Limb (tissue), 2 donors: Measurements from ENCODE around the gene UBR2.
"Not testable (repeated sequence)": the region's sequence is repeated elsewhere in the genome, so short reads cannot be mapped to it uniquely, and the experiment has no call there.

ENCODE experiments used
- DNase-seq, 2 donors: peaks; one replicate each; pipeline ENCODE4 v3.0.0-alpha.2; 2016; ENCODE audit errors: extremely low spot score in 2 of 2

Gene UBR2

DNA sequence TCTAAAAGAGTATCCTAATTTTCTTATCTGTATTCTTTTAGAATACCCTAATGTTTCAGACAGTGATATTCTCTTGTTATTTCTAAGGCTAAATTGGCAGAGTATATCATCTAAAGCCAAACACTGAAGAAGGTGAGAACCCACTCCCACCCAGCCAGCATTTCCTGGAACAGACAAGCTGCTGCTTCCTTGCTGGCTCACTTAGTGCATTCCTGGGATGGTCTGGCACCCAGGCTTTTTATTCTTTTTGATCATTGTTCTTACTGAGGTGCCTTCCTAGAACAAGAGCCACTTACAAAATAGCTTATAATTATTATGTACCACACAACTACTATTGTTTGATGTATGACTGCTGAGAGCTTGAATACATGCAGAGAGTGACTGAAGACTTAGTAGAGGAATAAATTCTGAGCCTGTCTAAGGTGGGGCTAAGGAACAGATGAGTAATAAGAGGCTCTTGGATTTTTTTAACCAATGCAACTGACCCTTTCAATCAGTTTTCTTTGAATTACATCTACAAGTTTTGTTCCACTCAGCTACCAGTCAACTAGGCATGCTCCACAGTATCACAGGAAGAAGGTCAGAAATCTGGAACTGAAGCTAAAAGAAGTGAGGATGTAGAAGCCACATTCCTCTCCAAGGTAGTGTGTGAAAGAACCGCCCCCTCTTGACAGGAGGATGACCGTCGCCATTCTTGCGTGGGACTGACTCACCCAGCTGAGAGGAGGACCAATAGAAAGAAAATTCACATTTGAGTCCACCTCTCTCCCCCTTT lies 128.5 kb downstream of the UBR2 start:
- no peak for DNase-seq

DNA sequence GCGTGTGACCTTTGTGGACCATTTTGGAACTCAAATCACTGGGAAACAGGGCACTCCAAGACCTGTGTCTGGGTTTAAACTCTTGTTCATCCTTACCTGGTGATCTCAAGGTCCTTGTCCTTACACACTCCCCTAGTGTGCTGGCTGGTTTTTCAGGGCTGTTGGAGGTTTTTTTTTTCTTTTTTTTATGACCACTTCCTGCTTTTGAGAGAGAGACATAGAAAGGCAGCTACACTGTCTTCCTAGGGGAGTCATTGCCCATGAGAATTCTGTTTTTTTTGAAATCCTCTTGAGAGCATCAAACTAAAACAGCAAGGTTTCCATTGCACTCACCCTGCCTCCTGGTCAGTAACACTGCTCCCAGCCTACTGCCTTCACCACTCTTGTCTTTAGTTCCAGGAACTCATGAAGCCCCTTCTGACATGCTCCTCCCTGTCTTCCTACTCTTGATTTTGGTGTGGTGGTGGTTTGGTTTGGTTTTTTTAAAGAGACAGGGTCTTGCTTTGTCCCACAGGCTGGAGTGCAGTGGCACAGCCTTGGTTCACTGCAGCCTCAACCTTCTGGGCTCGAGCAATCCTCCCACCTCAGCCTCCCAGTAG lies 130.0 kb downstream of the UBR2 start:
- DNase-seq = no peak

DNA sequence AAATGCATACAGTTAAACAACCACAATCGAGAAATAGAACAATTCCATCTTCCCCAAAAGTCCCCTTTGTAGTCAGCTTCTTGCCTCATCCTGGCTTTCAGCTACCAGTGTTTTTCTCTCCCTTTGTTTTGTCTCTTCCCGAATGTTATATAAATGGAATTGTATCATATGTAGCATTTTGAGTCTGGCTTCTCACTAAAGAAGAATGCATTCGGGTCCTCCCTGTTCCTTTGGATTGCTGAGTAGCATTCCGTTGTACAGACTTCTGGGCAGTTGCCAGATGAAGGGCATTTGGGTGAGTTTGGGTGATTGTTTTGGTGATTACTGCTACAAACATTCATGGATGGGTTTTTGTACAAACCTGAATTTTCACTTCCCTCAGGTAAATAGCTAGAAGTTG lies 130.8 kb downstream of the UBR2 start:
- DNase-seq = no peak

DNA sequence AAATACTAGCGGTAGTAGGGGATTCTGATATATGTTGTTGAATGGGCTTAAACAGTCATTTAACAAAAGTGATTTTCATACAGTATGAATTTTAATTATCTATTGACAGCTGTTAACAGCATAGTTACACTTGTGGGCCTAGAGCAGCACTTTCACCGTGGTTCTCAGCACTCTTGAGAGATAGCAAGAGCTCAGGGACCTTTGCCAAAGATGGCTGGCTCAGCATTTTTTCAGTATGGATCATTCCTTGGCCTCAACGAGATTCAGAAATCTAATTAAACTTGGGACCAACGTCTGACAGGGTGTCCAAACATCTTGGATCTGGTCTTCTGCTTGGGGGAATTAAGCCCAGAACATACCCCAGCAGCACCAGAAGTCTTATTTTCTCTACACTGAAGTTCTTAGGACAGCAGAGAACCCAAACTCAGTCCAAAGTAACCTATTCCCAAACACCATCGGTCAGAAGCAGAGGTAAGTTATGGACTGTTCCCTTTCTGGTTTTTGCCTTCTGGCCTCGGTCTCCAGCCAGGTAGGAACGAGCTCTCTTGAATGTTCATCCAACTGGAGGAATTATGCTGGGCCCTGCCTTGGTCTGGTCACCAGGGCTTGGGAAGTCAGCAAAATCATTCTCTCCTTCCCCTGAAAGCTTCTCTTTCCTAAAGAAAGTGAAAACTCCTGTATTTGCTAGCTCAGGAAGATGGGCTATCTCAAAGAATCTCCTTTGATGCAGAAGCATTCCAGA lies 132.9 kb downstream of the UBR2 start:
- DNase-seq = no peak

DNA sequence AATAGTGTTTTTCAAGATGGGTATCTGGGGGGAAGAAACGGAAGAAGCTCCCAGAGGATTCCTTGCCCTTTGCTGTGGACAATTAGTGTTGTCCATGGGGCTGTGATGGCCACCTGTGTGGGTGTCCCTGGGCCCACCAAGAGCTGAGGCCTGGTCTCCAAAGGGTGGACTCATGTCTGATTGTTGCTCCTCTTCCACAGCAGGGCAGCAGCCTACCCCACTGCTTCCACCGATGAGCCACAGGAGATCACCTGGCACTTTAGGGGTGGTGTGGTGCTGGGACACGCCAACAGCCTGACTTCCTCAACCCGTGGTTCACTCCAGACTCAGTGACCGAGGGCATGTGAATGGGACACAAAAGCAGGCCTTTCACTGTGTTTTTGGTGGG lies 133.4 kb downstream of the UBR2 start:
- no peak for DNase-seq

DNA sequence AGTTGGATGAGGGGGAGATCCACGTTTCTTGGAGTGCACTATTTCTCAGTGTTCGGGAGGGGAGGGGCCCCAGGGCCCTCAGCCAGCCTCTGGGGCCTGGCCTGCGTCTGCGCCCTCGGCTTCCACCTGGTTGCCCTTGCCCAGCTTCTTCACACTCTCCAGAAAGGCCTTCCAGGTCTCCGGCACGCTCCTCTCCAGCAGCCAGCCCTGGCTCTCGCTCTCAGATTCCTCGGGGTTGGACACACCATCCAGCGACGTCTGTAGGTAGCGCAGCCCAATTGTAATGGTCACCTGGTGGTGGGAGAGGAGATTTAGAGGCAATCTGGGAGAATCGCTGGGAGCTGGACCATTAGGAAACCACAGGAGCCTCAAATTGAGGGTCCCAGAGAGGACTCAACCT lies 134.4 kb downstream of the UBR2 start:
- no peak for DNase-seq

DNA sequence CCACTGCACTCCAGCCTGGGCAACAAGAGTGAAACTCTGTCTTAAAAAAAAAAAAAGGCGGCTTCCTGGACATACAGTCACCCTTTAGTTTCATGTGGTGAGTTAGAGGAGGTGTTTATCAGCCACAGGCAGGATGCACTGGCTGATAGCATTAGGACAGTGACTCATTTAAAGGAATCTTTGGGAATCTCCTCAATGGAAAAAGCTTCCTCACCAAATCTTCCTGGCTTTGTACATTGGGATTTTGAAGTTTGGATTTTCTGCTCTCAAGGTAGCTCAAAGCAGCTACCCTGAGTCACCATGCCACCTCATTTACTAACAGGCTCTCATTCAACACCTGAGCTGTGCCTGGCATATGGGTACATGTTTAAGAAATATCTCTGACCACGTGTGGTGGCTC lies 138.4 kb downstream of the UBR2 start:
- DNase-seq = no peak

DNA sequence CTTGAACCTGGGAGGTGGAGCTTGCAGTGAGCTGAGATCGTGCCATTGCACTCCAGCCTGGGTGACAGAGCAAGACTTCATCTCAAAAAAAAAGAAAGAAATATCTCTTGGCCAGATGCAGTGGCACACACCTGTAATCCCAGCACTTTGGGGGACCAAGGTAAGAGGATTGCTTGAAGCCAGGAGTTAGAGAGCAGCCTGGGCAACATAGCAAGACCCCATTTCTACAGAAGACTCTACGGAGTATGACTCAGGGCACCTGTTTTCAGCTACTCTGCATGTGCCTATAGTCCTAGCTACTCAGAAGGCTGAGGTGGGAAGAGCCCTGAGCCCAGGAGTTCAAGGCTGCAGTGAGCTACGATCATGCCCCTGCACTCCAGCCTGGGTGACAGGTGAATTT lies 139.0 kb downstream of the UBR2 start:
- not testable (repeated sequence) for DNase-seq

DNA sequence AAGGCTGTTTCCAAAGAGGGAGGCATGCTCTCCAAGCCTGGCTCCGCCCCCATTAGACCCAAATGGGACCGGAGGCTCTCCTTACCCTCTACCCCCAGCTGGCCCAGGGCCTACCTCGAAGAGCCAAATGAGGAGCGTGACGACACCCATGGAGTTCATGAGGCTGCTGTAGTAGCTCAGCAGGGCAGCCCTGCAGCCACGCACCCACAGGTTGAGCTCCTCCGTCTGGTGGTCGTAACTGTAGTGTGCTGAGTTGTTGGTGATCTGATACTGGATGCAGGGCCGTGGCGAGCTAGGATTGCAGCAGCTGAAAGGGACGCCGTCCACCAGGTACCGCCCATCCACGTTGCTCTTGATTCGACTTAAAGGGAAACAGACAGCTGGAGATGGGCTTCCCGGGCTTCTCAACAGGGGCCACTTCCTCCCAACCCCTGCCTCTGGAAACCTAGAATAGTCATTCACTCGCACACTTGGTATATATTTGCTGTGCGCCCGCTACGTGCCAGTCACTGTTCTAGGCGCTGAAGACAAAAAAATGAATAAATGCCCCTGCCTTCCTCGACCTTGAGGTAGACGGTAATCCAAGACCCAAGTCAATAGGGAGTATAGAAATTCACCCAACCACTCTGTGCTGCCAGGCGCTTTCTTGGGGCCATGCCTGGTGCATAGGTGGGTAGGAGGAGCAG lies 140.6 kb downstream of the UBR2 start:
- peak; percentile 67 to 71 for DNase-seq

DNA sequence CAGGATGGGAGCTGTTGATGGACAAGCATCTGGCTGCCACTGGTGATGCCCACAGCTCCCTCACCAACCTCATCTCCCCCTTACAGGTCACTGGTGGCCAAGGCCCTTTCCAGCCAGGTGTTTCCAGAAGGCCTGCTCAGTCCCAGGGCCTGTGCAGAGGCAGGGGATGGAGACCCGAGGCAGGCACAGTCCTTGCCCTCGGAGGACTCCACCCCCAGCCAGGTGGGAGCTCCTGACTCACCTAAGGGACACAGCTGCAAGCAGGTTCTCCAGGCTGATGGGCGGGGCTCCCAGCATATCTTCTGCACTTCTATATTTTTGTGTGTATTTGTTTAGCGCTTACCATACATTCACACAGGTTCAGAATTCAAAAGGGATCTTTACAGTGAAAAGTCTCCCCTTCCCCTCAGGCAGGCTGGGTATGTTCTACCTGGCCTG lies 141.1 kb downstream of the UBR2 start:
- no peak for DNase-seq

DNA sequence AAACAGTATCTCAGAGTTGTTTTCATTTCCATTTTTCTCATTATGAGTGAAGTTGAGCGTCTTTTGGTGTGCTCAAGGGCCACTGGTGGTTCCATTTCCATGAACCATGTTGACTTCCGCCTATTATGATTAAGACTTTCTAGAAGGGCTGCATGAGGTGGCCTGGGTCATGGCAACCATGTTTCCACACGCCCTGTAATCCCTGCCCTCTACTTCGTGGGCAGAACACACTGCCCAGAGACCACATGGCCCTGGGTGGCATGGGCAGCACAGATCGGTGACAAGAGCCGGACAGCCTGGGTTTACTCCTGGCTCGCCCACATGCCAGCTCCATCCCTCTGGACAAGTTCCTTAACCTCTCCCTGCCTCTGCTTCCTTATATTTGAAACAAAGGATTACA lies 143.8 kb downstream of the UBR2 start:
- DNase-seq = no peak

DNA sequence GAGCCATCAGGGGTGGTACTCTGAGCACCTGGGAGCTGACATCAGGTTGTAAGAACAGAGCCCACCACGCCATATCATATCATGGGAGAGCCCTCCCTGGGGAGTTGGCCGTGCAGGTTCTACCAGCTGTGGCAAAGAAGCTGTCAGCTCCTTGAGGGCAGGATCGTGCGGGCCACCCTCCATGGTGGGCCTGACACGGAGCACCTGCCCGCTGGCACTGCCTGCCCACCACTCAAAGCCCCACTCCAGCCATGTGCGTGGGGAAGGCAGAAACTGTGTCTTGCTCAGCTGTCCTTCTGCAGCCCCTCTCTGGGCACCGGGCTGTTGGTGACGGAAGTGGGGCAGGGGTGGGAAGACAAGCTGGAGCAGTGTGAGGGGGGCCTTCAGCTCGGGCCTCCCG lies 144.3 kb downstream of the UBR2 start:
- DNase-seq = no peak

DNA sequence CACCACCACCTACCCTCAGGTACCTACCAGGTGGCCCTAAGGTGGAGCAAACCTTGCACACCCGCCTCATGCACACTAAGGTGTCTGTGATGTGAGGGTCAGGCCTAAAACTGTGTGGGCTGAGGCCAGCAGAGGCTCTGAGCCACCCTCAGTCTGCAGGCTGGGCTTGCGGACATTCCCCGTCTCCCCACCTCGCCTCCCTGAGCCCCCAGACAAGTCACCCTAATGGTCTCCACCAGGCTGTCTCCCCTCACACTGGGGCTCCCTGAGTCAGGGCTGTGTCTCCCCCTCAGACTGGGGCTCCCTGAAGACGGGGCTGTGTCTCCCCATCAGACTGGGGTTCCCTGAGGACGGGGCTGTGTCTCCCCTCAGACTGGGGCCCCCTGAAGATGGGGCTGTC lies 146.0 kb downstream of the UBR2 start:
- DNase-seq = no peak

DNA sequence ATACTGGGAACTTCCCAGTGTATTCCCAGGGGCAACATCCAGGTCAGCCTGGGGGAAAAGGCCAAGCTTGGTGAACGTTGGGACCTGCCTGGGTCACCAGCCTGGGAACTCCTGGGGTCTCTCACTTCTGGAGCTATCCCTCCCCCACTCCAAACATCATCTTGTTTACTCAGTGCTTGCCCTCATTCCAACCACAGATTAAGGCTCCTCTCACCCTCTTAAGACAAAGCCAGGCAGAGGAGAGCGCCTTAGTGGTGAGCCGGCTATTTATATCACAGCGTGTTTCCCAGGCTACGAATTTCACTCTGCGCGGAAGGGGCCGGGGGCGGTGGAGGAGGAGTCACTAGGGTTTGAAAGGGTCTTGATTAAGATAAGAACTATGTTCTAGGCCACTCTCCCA lies 146.5 kb downstream of the UBR2 start:
- no peak for DNase-seq

DNA sequence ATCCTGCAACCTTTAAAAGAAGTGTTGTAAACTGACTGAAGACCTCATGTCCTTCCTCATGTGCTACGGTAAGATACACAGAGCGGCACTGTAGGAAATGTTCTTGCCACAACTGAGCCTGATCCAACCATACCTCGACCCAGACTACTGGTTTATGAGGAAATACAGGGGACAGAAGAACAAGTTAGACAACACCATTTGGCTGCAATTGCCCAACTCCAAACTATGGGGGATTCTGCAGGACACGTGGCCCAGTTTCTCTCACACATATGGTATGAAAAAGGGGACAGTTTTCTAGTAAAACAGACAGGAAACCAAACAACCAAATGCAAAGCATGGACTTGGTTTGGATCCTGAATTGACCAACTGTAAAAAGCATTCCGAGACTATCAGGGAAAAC lies 148.1 kb downstream of the UBR2 start:
- no peak for DNase-seq

DNA sequence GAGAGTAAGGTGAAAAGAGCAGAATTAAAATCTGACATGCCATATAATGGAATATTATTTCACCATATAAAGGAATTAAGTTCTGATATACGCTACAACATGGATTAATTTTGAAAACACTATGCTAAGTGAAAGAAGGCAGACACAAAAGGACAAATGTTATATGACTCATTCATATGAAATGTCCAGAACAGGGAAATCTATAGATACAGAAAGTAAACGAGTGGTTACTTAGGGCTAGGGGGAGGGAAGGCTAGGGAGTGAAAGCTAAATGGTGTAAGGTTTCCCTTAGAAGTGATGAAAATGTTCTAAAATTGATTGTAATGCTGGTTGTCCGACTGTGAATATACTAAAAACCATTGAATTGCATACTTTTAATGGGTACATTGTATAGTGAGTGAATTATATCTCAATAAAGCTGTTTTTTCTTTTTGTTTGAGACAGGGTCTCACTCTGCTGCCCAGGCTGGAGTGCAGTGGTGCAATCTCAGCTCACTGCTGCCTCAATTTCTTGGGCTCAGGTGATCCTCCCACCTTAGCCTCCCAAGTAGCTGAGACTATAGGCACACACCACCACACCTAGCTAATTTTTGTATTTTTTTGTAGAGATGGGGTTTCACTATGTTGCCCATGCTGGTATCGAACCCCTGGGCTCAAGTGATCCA lies 150.4 kb downstream of the UBR2 start:
- no peak for DNase-seq

DNA sequence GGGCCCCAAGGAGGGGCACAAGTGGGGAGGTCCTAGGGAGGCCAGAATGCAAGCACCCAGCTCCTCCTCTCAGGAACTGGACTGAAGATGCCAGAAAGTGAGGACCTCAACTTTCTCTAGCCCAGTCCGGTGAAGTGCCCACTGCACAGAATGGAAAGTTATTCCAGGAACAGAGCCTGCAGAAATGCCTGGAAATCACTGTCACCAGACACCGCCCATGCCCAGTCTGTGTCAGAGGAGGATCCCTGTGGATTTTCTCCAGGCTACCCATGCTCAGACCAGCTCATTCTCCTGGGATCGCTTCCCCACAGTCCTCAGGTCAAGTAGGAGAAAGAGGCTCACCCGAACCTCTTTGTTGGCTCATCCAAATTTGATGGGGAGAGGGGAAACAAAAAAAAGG lies 152.0 kb downstream of the UBR2 start:
- no peak for DNase-seq

DNA sequence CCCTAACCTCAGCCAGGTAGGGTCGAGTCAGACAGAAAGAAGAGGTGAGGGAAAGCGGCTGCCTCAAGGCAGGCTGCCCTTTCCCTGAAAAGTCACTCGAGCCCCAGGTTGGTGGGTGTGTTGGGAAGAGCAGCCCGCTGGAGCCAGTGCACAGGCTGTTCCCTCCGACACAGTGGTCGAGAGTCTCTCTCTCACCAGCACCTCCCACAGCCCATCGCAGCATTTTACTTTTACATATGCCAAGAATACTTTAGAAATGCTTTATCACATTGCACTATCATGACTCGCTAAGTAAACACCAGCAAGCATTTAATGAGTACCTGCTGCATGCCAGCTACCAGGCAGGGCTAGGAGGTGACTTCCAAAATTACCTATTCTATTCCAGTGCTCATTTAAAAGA lies 156.9 kb downstream of the UBR2 start:
- DNase-seq = no peak

DNA sequence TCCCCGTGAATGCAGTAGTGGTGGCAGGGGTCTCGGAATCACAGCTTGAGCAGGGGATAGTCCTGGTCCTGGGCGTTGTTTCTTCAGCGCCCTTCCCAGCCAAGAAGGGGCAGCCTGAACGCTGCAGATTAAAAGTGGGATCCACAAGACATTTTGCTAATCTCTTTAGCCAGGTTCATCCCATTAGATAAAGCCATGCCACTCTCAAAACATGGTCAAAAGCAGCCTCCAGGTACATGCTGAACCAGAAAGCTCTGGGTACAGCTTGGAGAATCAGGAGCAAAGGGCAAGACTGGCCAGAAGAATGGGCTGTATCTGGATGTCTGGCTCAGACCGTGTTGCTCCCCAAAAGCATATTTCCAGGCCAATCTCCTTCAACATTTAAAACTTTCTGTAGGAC lies 158.7 kb downstream of the UBR2 start, which contains the start of gene PRPH2:
Gene PRPH2, minus strand, starts transcription at position 101 of the 400 bp plus-strand sequence. CDS start 263 bp downstream, outside the sequence.
- DNase-seq = no peak

DNA sequence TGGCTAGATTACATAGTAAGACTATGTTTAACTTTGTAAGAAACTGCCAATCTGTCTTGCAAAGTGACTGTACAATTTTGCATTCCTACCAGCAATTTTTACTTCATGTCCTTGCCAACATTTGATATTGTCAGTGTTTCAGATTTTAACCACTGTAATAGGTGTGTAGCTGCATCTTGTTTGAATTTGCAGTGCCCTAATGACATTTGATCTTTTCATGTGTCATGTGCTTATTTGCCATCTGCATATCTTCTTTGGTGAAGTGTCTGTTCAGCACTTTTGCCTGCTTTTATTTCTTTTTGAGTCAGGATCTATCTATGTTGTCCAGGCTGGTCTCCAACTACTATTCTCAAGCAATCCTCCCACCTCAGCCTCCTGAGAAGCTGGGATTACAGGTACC lies 161.0 kb downstream of the UBR2 start:
- no peak for DNase-seq

DNA sequence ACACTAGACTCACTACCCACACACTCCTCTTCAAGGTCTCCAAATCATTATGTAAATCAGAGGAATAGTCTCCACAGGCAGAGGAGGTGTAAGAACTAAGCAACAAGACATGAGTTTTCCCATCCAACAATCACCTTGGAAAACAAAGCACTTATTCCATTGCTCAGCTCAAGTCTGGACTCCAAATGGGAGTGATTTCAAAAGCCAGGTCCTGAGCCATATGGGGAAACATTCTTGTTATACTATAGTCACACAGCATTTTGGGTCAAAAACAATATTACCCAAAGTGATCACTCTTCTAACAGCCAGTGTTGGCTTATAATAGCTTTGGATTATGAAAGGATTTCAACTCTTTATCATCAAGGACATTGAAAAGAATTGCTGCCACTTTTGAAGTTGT lies 162.2 kb downstream of the UBR2 start:
- no peak for DNase-seq
